ENCODE measurements around the gene MRPL49.

GRCh38 chr11:65108469-65109123, 13.5 kb upstream of the MRPL49 start:
- TF ChIP-seq BHLHE40 (IDR thresholded peaks at IDR 0.05; ENCODE audit: borderline replicate concordance), result no peak
- no peak for TF ChIP-seq FOXA1 (IDR thresholded peaks at IDR 0.05)
- TF ChIP-seq LEF1 (IDR thresholded peaks at IDR 0.05; ENCODE audit: borderline replicate concordance), result no peak
- no peak for TF ChIP-seq ZNF384 (IDR thresholded peaks at IDR 0.05)
- TF ChIP-seq SP1 (IDR thresholded peaks at IDR 0.05), result no peak
